Hepatocyte (in vitro differentiated cells): Measurements from ENCODE around the gene TULP4.

Source experiments
- EZH2 ChIP-seq: fragments of 200-600 bp; sonication (generic); IDR thresholded peaks from 2 replicates; pipeline ENCODE4 v1.6.1; 2016; ENCODE audit warnings: antibody characterized with exemption, mild to moderate bottlenecking, borderline replicate concordance
- TF ChIP-seq, protein P1 (sequence below): fragments of 200-600 bp; sonication (generic); IDR thresholded peaks from 2 replicates; pipeline ENCODE4 v1.5.1; 2016; ENCODE audit warnings: antibody characterized with exemption, mild to moderate bottlenecking; ENCODE audit not compliant: poor library complexity

DNA sequence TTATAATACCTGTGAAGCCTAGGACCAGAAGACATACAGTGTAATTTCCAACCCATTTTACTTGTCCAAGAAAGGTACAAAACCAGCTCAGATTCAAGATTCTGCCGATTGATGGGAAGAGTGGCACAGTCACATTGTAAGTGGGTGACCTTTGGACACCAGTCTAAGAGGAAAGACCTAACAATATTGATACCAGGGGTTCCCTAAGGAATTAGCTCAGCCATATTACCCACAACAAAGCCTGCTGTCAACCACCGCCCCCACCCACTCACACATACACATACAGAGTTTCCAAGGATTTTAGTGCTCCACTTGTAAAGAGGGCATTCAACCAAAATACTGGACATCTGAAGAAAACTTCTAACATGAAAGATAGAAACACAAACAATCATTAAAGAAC, 219.7 kb downstream of the TULP4 start:
- TF ChIP-seq, protein P1, sequence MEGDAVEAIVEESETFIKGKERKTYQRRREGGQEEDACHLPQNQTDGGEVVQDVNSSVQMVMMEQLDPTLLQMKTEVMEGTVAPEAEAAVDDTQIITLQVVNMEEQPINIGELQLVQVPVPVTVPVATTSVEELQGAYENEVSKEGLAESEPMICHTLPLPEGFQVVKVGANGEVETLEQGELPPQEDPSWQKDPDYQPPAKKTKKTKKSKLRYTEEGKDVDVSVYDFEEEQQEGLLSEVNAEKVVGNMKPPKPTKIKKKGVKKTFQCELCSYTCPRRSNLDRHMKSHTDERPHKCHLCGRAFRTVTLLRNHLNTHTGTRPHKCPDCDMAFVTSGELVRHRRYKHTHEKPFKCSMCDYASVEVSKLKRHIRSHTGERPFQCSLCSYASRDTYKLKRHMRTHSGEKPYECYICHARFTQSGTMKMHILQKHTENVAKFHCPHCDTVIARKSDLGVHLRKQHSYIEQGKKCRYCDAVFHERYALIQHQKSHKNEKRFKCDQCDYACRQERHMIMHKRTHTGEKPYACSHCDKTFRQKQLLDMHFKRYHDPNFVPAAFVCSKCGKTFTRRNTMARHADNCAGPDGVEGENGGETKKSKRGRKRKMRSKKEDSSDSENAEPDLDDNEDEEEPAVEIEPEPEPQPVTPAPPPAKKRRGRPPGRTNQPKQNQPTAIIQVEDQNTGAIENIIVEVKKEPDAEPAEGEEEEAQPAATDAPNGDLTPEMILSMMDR: no peak
- no peak for TF ChIP-seq EZH2
